ENCODE data around the gene SPATS1.

DNA sequence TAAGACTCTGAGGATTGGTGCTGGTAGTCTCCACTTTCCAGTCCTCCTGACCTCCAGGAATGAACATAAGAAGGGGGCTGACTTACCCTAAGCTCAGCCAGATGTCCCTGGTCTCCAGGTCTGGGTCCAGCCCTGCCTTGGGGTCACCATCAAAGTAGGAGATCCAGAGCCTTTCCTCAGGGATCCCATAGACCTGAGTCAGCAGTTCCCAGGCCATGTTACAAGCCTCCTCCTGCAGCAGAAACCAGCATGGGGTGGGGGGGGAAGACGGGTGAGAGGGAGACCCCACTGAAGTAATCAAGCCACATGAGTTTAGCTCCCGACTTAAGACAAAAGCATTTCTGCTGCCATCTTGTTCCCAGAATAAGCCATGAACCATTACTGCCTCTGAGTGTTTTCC lies 31.1 kb upstream of the SPATS1 start:
- TF ChIP-seq CTCF (IDR thresholded peaks at IDR 0.05 in 8 of 11, conservative IDR thresholded peaks at IDR 0.05 in 3 of 11), result no peak
- no peak for TF ChIP-seq POLR2A (IDR thresholded peaks at IDR 0.05)
